Measurements from ENCODE around the gene TJAP1. TPM values are rescaled to one million over a fixed set of nuclear protein-coding genes. Genes with fewer than 3 reads are reported as not detected.

Gene TJAP1
- total and polyA plus RNA-seq, 2 of the 8 experiments (the other 6 are each of a cell fraction or from before 2014, with no cell fraction given): 30.7 to 40.4 TPM

- TF ChIP-seq, protein P1, sequence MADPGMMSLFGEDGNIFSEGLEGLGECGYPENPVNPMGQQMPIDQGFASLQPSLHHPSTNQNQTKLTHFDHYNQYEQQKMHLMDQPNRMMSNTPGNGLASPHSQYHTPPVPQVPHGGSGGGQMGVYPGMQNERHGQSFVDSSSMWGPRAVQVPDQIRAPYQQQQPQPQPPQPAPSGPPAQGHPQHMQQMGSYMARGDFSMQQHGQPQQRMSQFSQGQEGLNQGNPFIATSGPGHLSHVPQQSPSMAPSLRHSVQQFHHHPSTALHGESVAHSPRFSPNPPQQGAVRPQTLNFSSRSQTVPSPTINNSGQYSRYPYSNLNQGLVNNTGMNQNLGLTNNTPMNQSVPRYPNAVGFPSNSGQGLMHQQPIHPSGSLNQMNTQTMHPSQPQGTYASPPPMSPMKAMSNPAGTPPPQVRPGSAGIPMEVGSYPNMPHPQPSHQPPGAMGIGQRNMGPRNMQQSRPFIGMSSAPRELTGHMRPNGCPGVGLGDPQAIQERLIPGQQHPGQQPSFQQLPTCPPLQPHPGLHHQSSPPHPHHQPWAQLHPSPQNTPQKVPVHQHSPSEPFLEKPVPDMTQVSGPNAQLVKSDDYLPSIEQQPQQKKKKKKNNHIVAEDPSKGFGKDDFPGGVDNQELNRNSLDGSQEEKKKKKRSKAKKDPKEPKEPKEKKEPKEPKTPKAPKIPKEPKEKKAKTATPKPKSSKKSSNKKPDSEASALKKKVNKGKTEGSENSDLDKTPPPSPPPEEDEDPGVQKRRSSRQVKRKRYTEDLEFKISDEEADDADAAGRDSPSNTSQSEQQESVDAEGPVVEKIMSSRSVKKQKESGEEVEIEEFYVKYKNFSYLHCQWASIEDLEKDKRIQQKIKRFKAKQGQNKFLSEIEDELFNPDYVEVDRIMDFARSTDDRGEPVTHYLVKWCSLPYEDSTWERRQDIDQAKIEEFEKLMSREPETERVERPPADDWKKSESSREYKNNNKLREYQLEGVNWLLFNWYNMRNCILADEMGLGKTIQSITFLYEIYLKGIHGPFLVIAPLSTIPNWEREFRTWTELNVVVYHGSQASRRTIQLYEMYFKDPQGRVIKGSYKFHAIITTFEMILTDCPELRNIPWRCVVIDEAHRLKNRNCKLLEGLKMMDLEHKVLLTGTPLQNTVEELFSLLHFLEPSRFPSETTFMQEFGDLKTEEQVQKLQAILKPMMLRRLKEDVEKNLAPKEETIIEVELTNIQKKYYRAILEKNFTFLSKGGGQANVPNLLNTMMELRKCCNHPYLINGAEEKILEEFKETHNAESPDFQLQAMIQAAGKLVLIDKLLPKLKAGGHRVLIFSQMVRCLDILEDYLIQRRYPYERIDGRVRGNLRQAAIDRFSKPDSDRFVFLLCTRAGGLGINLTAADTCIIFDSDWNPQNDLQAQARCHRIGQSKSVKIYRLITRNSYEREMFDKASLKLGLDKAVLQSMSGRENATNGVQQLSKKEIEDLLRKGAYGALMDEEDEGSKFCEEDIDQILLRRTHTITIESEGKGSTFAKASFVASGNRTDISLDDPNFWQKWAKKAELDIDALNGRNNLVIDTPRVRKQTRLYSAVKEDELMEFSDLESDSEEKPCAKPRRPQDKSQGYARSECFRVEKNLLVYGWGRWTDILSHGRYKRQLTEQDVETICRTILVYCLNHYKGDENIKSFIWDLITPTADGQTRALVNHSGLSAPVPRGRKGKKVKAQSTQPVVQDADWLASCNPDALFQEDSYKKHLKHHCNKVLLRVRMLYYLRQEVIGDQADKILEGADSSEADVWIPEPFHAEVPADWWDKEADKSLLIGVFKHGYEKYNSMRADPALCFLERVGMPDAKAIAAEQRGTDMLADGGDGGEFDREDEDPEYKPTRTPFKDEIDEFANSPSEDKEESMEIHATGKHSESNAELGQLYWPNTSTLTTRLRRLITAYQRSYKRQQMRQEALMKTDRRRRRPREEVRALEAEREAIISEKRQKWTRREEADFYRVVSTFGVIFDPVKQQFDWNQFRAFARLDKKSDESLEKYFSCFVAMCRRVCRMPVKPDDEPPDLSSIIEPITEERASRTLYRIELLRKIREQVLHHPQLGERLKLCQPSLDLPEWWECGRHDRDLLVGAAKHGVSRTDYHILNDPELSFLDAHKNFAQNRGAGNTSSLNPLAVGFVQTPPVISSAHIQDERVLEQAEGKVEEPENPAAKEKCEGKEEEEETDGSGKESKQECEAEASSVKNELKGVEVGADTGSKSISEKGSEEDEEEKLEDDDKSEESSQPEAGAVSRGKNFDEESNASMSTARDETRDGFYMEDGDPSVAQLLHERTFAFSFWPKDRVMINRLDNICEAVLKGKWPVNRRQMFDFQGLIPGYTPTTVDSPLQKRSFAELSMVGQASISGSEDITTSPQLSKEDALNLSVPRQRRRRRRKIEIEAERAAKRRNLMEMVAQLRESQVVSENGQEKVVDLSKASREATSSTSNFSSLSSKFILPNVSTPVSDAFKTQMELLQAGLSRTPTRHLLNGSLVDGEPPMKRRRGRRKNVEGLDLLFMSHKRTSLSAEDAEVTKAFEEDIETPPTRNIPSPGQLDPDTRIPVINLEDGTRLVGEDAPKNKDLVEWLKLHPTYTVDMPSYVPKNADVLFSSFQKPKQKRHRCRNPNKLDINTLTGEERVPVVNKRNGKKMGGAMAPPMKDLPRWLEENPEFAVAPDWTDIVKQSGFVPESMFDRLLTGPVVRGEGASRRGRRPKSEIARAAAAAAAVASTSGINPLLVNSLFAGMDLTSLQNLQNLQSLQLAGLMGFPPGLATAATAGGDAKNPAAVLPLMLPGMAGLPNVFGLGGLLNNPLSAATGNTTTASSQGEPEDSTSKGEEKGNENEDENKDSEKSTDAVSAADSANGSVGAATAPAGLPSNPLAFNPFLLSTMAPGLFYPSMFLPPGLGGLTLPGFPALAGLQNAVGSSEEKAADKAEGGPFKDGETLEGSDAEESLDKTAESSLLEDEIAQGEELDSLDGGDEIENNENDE (IDR thresholded peaks at IDR 0.05; ENCODE audit: insufficient replicate concordance, low read length): no peak
Observed at GRCh38 chr6:43478008-43478372, 620 bp downstream of the TJAP1 start (continued).

Measured in H1 (cell line).